Lung (tissue), 12 donors: ENCODE results near the gene FLYWCH2. TPM values are rescaled to one million over a fixed set of nuclear protein-coding genes. Genes with fewer than 3 reads are reported as not detected.
"Not testable (repeated sequence)": the region's sequence is repeated elsewhere in the genome, so short reads cannot be mapped to it uniquely, and the experiment has no call there.

Source experiments
- ATAC-seq: fragments of 200-7000 bp; cut with Tn5 transposase; one replicate; pipeline ENCODE4 v1.9.1; 2020; ENCODE audit warnings: moderate number of reproducible peaks; ENCODE audit not compliant: insufficient read depth, low FRiP score
- DNase-seq, 3 donors: peaks; one replicate each; pipeline ENCODE4 v3.0.0-alpha.2; 2013 to 2017
- H3K27ac ChIP-seq, 2 donors: one replicate each; pipeline ENCODE4 v1.5.1; 2013; ENCODE audit warnings: mild to moderate bottlenecking in 2 of 2, moderate library complexity in 2 of 2, control low read depth in 1 of 2, inconsistent platforms in 1 of 2, low read depth in 1 of 2, low read length in 1 of 2
- H3K27me3 ChIP-seq, 3 donors: one replicate each; pipeline ENCODE4 v1.5.1; 2013; ENCODE audit warnings: low read length in 2 of 3; ENCODE audit not compliant: control insufficient read depth in 3 of 3, insufficient read depth in 3 of 3
- H3K36me3 ChIP-seq, 4 donors: one replicate each; pipeline ENCODE4 v1.5.1; 2013; ENCODE audit warnings: low read length in 4 of 4, mild to moderate bottlenecking in 1 of 4, moderate library complexity in 1 of 4; ENCODE audit not compliant: control insufficient read depth in 4 of 4, insufficient read depth in 4 of 4
- H3K4me1 ChIP-seq, 5 donors: one replicate each; pipeline ENCODE4 v1.5.1; 2013; ENCODE audit warnings: low read length in 5 of 5, mild to moderate bottlenecking in 2 of 5, moderate library complexity in 1 of 5; ENCODE audit not compliant: control insufficient read depth in 5 of 5, insufficient read depth in 5 of 5
- H3K4me3 ChIP-seq: one replicate; pipeline ENCODE4 v1.5.1; 2013; ENCODE audit warnings: mild to moderate bottlenecking, control low read depth, moderate library complexity
- H3K9ac ChIP-seq, 2 donors: one replicate each; pipeline ENCODE4 v1.5.1; 2013; ENCODE audit warnings: low read length in 2 of 2, control low read depth in 1 of 2; ENCODE audit not compliant: insufficient read depth in 1 of 2
- H3K9me3 ChIP-seq, 4 donors: one replicate each; pipeline ENCODE4 v1.5.1; 2013; ENCODE audit warnings: low read length in 3 of 4, mild to moderate bottlenecking in 1 of 4, moderate library complexity in 1 of 4; ENCODE audit not compliant: control insufficient read depth in 4 of 4, insufficient read depth in 3 of 4
- WGBS, 2 donors: extraction: QIAGEN DNeasy Blood & Tissue Kit; methylation state at CpG; one replicate each; pipeline ENCODE4 v1.1.7; 2013; 5-methylcytosine and 5-hydroxymethylcytosine counted together
- polyA plus RNA-seq, 2 donors: library from polyadenylated mRNA; stranded (reverse); fragments of 200-250 nt; gene quantifications; one replicate each; pipeline ENCODE4 v1.2.1, GENCODE V29; 2013
- total RNA-seq, 2 donors: library from RNA; depleted of rRNA in 1 of 2; stranded (reverse); fragments of >200 nt in 1 of 2; gene quantifications; one replicate each; pipeline ENCODE4 v1.2.1, GENCODE V29; 2014 to 2021
- TF ChIP-seq, protein P1 (sequence below): IDR thresholded peaks from 2 replicates; pipeline ENCODE4 v1.5.1; 2012; ENCODE audit warnings: mild to moderate bottlenecking; ENCODE audit errors: control extremely low read depth, extremely low read depth
- donor health status: control.
- donor health status: control.
- donor health status: Bipolar disorder and iron deficiency.
- donor health status: healthy.
- donor health status: DM: yes; HTN: yes; CAD: no.

Gene FLYWCH2
- total and polyA plus RNA-seq, 4 donors = 26.7 to 40.6 (median 39.2) TPM

DNA sequence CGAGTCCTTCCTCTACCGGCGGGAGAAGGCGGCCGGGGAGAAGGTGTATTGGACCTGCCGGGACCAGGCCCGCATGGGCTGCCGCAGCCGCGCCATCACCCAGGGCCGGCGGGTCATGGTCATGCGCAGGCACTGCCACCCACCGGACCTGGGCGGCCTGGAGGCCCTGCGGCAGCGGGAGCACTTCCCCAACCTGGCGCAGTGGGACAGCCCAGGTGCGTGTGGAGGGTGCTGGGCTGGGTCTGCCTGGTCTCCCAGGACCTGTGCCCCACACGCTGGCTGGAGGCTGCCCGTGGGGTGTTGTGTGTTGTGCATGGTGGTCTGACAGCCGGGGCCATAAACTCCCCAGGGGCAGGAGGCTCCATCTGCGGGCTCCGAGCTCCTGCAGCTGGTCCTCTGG, 54.2 kb downstream of the FLYWCH2 start:
- ATAC-seq = no peak
- 89 to 91% methylated on average over 18 to 24 of the region's 24 CpGs for WGBS, 2 donors

DNA sequence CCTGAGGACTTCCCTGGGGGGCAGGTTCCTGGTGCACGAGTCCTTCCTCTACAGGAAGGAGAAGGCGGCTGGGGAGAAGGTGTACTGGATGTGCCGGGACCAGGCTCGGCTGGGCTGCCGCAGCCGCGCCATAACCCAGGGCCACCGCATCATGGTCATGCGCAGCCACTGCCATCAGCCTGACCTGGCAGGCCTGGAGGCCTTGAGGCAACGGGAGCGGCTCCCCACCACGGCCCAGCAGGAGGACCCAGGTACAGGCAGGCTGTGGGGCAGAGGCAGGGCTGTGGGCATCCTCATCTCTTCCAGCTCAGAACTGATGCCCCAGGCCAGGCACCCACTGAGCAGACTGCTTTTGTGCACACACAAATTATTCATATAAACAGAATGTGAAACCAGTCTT, 55.2 kb downstream of the FLYWCH2 start:
- H3K4me3 ChIP-seq = no peak overlapping the region
- no peaks in the 10 kb centered on the region for H3K27me3 ChIP-seq
- DNase-seq (no peak), ATAC-seq (no peak)
- H3K9me3 ChIP-seq = no peaks in the 10 kb centered on the region
- TF ChIP-seq, protein P1, sequence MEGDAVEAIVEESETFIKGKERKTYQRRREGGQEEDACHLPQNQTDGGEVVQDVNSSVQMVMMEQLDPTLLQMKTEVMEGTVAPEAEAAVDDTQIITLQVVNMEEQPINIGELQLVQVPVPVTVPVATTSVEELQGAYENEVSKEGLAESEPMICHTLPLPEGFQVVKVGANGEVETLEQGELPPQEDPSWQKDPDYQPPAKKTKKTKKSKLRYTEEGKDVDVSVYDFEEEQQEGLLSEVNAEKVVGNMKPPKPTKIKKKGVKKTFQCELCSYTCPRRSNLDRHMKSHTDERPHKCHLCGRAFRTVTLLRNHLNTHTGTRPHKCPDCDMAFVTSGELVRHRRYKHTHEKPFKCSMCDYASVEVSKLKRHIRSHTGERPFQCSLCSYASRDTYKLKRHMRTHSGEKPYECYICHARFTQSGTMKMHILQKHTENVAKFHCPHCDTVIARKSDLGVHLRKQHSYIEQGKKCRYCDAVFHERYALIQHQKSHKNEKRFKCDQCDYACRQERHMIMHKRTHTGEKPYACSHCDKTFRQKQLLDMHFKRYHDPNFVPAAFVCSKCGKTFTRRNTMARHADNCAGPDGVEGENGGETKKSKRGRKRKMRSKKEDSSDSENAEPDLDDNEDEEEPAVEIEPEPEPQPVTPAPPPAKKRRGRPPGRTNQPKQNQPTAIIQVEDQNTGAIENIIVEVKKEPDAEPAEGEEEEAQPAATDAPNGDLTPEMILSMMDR = no peak
- WGBS, 2 donors = 94 to 95% methylated on average over 12 of the region's 12 CpGs
- peaks cover 6 to 67% (median 28%) of the 10 kb centered on the region in 4 donors for H3K36me3 ChIP-seq
- no peaks in the 10 kb centered on the region for H3K4me1 ChIP-seq
- no peak overlapping the region for H3K27ac ChIP-seq
- H3K9ac ChIP-seq = no peak overlapping the region

More for the DNA sequence above, 54.2 kb downstream of the FLYWCH2 start:
- TF ChIP-seq, protein P1 = no peak
- Histone ChIP-seq H3K27me3 (no peaks in the 10 kb centered on the region), H3K9ac (no peak overlapping the region), H3K4me1 (no peaks in the 10 kb centered on the region), H3K27ac (no peak overlapping the region), H3K4me3 (no peak overlapping the region), H3K36me3 (peaks cover 4 to 66% (median 27%) of the 10 kb centered on the region in 4 donors), H3K9me3 (no peaks in the 10 kb centered on the region)
- no peak for DNase-seq

DNA sequence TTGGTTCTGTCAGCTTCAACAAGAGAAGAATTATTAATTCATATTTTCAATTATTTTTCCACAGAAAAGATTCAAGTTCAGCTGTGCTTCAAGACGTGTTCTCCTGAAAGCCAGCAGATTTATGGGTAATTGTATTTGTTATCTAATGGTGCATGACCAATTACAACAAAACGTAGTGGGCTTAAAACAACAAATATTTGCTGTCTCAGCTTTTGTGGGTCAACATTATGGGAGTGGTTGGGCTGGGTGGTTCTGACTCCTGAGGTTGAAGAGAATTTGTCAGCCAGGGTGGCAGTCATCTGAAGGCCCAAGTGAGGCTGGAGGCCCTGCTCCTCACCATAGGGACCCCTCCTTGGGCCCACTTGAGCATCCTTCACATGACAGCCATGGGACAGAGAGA, 57.0 kb downstream of the FLYWCH2 start:
- Histone ChIP-seq H3K27me3 (no peaks in the 10 kb centered on the region), H3K4me3 (no peak overlapping the region), H3K36me3 (peaks cover 6 to 58% (median 26%) of the 10 kb centered on the region in 4 donors), H3K9me3 (no peaks in the 10 kb centered on the region), H3K27ac (no peak overlapping the region), H3K4me1 (no peaks in the 10 kb centered on the region), H3K9ac (no peak overlapping the region)
- DNase-seq (no peak), ATAC-seq (no peak)
- TF ChIP-seq, protein P1 = no peak
- WGBS, 2 donors = 87 to 92% methylated on average over 2 of the region's 2 CpGs

DNA sequence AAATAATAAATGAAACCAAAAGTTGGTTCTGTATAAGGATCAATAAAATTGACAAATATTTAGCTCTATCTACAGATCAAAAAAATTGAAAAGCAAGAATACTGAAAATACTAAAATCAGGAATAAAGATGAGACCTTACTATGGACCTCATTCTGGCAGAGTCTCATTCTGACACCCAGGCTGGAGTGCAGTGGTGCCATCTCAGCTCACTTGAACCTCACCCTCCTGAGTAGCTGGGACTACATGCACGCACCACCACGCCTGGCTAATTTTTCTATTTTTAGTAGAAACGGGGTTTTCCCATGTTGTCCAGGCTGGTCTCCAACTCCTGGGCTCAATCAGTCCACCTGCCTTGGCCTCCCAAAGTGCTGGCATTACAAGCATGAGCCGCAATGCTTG, 59.0 kb downstream of the FLYWCH2 start:
- H3K27ac ChIP-seq = no peak overlapping the region
- H3K4me1 ChIP-seq = no peaks in the 10 kb centered on the region
- H3K9ac ChIP-seq = no peak overlapping the region
- no peaks in the 10 kb centered on the region for H3K27me3 ChIP-seq
- H3K36me3 ChIP-seq = peaks cover 9 to 43% (median 23%) of the 10 kb centered on the region in 4 donors
- H3K9me3 ChIP-seq = no peaks in the 10 kb centered on the region
- no peak for ATAC-seq
- TF ChIP-seq, protein P1 = no peak
- DNase-seq = no peak
- WGBS, 2 donors = 89 to 92% methylated on average over 4 of the region's 4 CpGs
- no peak overlapping the region for H3K4me3 ChIP-seq

DNA sequence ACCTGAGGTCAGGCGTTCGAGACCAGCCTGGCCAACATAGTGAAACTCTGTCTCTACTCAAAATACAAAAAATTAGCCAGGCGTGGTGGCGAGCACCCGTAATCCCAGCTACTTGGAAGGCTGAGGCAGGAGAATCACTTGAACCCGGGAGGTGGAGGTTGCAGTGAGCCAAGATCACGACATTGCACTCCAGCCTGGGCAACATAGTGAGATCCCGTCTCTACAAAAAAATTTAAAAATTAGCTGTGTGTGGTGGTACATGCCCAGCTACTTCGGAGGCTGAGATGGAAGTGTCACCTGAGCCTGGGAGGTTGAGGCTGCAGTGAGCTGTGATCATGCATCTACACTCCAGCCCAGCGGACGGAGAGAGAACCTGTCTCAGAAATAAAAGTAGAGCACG, 60.7 kb downstream of the FLYWCH2 start:
- H3K27ac ChIP-seq, ATAC-seq, H3K9me3 ChIP-seq, DNase-seq, H3K4me3 ChIP-seq, H3K27me3 ChIP-seq, H3K9ac ChIP-seq, H3K4me1 ChIP-seq: not testable (repeated sequence)
- WGBS, 2 donors = 89 to 92% methylated on average over 12 of the region's 12 CpGs
- H3K36me3 ChIP-seq = peaks cover 9 to 31% (median 17%) of the 10 kb centered on the region in 4 donors
